ENCODE data around the gene CSRP2. TPM values are rescaled to one million over a fixed set of nuclear protein-coding genes. Genes with fewer than 3 reads are reported as not detected.

Gene CSRP2
- total RNA-seq, 1 experiment from 2014 or later: 36.1 TPM

DNA sequence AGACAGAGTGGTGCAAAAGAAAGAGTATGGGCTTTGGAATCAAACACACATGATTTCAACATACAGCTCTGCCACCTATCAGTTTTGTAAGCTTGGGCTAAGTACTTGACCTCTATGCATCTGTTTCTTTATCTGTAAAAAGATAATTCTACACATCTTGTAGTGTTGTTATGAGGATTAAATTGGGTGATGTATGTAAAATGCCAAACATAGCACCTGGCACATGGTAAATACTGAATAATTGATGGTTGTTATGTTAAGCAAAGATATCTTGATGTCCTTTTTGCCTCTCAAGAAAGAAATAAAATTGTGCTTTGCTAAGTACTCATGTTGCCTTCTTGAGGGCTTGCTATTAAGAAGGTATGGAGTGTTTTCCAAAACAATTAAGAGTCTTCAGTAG, 2.3 kb upstream of the CSRP2 start:
- no TSS peak for BruUV-seq (replicated peaks)
- Histone ChIP-seq H2AFZ (ENCODE audit: low read depth, low read length, poor library complexity, severe bottlenecking) (no peak overlapping the region), H3K27me3 (ENCODE audit: insufficient read depth, low read length) (no peaks in the 10 kb centered on the region), H3K4me2 (ENCODE audit: low read length) (no peak overlapping the region), H3K4me1 (ENCODE audit: control insufficient read depth in 1 of 2, insufficient read depth in 2 of 2, low read length in 2 of 2) (peaks cover 4 to 27% of the 10 kb centered on the region in 2 experiments; a peak in 3 of 4 replicates), H3K4me3 (replicated peaks in 1 of 2; ENCODE audit: low read depth in 1 of 2, low read length in 2 of 2) (no peak overlapping the region), H3K9me2 (ENCODE audit: insufficient read depth) (no peaks in the 10 kb centered on the region), H3K27ac (ENCODE audit: low read depth, low read length) (no peak overlapping the region), H3K79me2 (ENCODE audit: insufficient read depth, low read length) (no peaks in the 10 kb centered on the region), H3K9ac (ENCODE audit: low read length) (no peak overlapping the region), H3K9me3 (ENCODE audit: control insufficient read depth in 1 of 2, insufficient read depth in 1 of 2, low read depth in 1 of 2, low read length in 2 of 2) (no peaks in the 10 kb centered on the region), H3K36me3 (ENCODE audit: control insufficient read depth in 1 of 2, insufficient read depth in 2 of 2, low read length in 2 of 2) (no peaks in the 10 kb centered on the region), H4K20me1 (ENCODE audit: insufficient read depth) (no peaks in the 10 kb centered on the region)
- intact Hi-C loops (cut with micrococcal nuclease): no loop called here
- TF ChIP-seq CBX3 (IDR thresholded peaks at IDR 0.05; ENCODE audit: low read depth) (no peak), JUND (IDR thresholded peaks at IDR 0.05) (no peak), ZFX (IDR thresholded peaks at IDR 0.05) (no peak), EZH2phosphoT487 (IDR thresholded peaks at IDR 0.05; ENCODE audit: borderline replicate concordance) (no peak)
- no peak for DNase-seq (ENCODE audit: low read depth, low spot score)
- POLR2A ChIA-PET: no interaction called here
- CTCF ChIA-PET: no interaction called here
- RAD21 ChIA-PET (ENCODE audit: low non-redundant PET in 1 of 2, low total read pairs in 2 of 2, uncharacterized antibody in 2 of 2, unreplicated experiment in 2 of 2): no interaction called here
- no peak for ATAC-seq

DNA sequence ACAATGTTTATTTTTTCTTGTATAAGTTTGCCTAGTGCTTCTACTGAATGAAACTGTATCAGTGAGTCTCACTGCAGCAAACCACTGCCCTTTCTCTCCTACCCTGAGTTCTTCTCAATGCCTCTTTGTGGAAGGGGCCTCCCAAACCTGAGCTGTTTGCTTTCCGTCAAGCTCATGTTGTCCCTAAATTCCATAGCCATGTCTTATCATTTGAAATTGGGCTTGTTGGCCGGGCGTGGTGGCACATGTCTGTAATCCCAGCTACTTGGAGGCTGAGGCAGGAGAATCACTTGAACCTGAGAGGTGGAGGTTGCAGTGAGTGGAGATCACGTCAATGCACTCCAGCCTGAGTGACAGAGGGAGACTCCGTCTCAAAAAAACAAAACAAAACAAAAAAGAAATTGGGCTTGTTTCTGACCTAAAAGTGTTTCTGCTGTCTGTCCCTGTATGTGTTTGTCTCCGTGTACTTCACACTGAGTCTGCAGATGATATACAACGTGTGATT, 1.8 kb upstream of the CSRP2 start:
- CTCF ChIA-PET: no interaction called here
- no peak overlapping the region for H3K4me2 ChIP-seq (ENCODE audit: low read length)
- no peak overlapping the region for H3K9ac ChIP-seq (ENCODE audit: low read length)
- no peaks in the 10 kb centered on the region for H3K36me3 ChIP-seq (ENCODE audit: control insufficient read depth in 1 of 2, insufficient read depth in 2 of 2, low read length in 2 of 2)
- POLR2A ChIA-PET: interaction anchor here (1.7 kb wide), 1 partner anchor 9 kb away, joined by 3 read pairs; no protein-coding TSS in a partner anchor
- intact Hi-C loops (cut with micrococcal nuclease): no loop called here
- H3K4me3 ChIP-seq (replicated peaks in 1 of 2; ENCODE audit: low read depth in 1 of 2, low read length in 2 of 2): no peak overlapping the region
- ATAC-seq (no peak), DNase-seq (ENCODE audit: low read depth, low spot score) (no peak)
- H4K20me1 ChIP-seq (ENCODE audit: insufficient read depth): no peaks in the 10 kb centered on the region
- no peaks in the 10 kb centered on the region for H3K27me3 ChIP-seq (ENCODE audit: insufficient read depth, low read length)
- H3K4me1 ChIP-seq (ENCODE audit: control insufficient read depth in 1 of 2, insufficient read depth in 2 of 2, low read length in 2 of 2): peaks cover 4 to 27% of the 10 kb centered on the region in 2 experiments; a peak in 3 of 4 replicates
- BruUV-seq (replicated peaks): no TSS peak
- RAD21 ChIA-PET (ENCODE audit: low non-redundant PET in 1 of 2, low total read pairs in 2 of 2, uncharacterized antibody in 2 of 2, unreplicated experiment in 2 of 2): no interaction called here
- H3K79me2 ChIP-seq (ENCODE audit: insufficient read depth, low read length): no peaks in the 10 kb centered on the region
- H3K9me3 ChIP-seq (ENCODE audit: control insufficient read depth in 1 of 2, insufficient read depth in 1 of 2, low read depth in 1 of 2, low read length in 2 of 2): no peaks in the 10 kb centered on the region
- TF ChIP-seq SP1 (IDR thresholded peaks at IDR 0.05; ENCODE audit: low read depth): no peak
- no peak for TF ChIP-seq MAX (IDR thresholded peaks at IDR 0.05)
- TF ChIP-seq, protein P1, sequence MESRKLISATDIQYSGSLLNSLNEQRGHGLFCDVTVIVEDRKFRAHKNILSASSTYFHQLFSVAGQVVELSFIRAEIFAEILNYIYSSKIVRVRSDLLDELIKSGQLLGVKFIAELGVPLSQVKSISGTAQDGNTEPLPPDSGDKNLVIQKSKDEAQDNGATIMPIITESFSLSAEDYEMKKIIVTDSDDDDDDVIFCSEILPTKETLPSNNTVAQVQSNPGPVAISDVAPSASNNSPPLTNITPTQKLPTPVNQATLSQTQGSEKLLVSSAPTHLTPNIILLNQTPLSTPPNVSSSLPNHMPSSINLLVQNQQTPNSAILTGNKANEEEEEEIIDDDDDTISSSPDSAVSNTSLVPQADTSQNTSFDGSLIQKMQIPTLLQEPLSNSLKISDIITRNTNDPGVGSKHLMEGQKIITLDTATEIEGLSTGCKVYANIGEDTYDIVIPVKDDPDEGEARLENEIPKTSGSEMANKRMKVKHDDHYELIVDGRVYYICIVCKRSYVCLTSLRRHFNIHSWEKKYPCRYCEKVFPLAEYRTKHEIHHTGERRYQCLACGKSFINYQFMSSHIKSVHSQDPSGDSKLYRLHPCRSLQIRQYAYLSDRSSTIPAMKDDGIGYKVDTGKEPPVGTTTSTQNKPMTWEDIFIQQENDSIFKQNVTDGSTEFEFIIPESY (IDR thresholded peaks at IDR 0.05; ENCODE audit: extremely low read depth, insufficient replicate concordance, low read length): no peak
- no peak for TF ChIP-seq EGR1 (IDR thresholded peaks at IDR 0.05; ENCODE audit: low read depth)
- no peak for TF ChIP-seq ZFX (IDR thresholded peaks at IDR 0.05)
- TF ChIP-seq SRF (IDR thresholded peaks at IDR 0.05; ENCODE audit: low read depth): no peak
- no peak for TF ChIP-seq FOSL1 (IDR thresholded peaks at IDR 0.05; ENCODE audit: low read depth)
- no peak for TF ChIP-seq ZNF274 (IDR thresholded peaks at IDR 0.05; ENCODE audit: low read depth, low read length)
- no peak for TF ChIP-seq YY1 (IDR thresholded peaks at IDR 0.05; ENCODE audit: extremely low read depth, insufficient replicate concordance, low read depth, low read length)
- TF ChIP-seq, protein P2, sequence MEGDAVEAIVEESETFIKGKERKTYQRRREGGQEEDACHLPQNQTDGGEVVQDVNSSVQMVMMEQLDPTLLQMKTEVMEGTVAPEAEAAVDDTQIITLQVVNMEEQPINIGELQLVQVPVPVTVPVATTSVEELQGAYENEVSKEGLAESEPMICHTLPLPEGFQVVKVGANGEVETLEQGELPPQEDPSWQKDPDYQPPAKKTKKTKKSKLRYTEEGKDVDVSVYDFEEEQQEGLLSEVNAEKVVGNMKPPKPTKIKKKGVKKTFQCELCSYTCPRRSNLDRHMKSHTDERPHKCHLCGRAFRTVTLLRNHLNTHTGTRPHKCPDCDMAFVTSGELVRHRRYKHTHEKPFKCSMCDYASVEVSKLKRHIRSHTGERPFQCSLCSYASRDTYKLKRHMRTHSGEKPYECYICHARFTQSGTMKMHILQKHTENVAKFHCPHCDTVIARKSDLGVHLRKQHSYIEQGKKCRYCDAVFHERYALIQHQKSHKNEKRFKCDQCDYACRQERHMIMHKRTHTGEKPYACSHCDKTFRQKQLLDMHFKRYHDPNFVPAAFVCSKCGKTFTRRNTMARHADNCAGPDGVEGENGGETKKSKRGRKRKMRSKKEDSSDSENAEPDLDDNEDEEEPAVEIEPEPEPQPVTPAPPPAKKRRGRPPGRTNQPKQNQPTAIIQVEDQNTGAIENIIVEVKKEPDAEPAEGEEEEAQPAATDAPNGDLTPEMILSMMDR (IDR thresholded peaks at IDR 0.05 in 2 of 3, conservative IDR thresholded peaks at IDR 0.05 in 1 of 3; ENCODE audit: borderline replicate concordance in 1 of 3, insufficient read depth in 1 of 3, low read depth in 2 of 3, low read length in 2 of 3): no peak
- no peak for TF ChIP-seq POLR2AphosphoS5 (IDR thresholded peaks at IDR 0.05; ENCODE audit: low read depth, low read length)
- no peak for TF ChIP-seq POLR2A (IDR thresholded peaks at IDR 0.05; ENCODE audit: borderline replicate concordance, extremely low read depth, insufficient read depth, insufficient read length)
- no peak for TF ChIP-seq EZH2 (IDR thresholded peaks at IDR 0.05)
- TF ChIP-seq ELF1 (IDR thresholded peaks at IDR 0.05; ENCODE audit: borderline replicate concordance, low read depth): no peak
- H2AFZ ChIP-seq (ENCODE audit: low read depth, low read length, poor library complexity, severe bottlenecking): peak overlapping the region; percentile 89
- H3K27ac ChIP-seq (ENCODE audit: low read depth, low read length): no peak overlapping the region
- H3K9me2 ChIP-seq (ENCODE audit: insufficient read depth): no peaks in the 10 kb centered on the region

All from HCT116 (cell line).